Stimulated activated CD8-positive, alpha-beta memory T cell treated with anti-CD3 and anti-CD28 coated beads, Interleukin-2, amount 100 ng/mL, for 1 hour (primary cell): ENCODE measurements around the gene POLR3A.

ENCODE experiments used
- DNase-seq, 2 donors: peaks; one replicate each; pipeline ENCODE4 v3.0.0-alpha.2; 2020; ENCODE audit warnings: low read depth in 2 of 2

POLR3A gene

DNA sequence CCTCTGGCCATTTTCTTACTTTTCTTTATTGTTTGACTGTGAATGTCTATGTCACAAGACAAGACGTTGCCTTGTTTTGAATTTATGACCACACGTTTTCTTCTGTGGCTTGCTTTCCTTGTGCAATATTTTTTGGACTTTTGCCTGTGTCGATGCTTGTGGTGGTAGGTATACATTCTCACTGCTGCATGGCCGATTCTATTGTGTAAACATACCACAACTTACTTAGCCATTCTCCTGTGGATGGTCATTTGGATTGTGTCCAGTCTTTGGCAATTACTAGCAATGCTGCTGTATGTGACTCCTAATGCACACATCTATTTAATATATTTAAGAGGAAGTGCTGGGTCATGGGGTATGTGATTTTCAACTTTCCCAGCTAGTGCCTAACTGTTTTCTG is 84.8 kb downstream of the POLR3A start:
- no peak for DNase-seq

DNA sequence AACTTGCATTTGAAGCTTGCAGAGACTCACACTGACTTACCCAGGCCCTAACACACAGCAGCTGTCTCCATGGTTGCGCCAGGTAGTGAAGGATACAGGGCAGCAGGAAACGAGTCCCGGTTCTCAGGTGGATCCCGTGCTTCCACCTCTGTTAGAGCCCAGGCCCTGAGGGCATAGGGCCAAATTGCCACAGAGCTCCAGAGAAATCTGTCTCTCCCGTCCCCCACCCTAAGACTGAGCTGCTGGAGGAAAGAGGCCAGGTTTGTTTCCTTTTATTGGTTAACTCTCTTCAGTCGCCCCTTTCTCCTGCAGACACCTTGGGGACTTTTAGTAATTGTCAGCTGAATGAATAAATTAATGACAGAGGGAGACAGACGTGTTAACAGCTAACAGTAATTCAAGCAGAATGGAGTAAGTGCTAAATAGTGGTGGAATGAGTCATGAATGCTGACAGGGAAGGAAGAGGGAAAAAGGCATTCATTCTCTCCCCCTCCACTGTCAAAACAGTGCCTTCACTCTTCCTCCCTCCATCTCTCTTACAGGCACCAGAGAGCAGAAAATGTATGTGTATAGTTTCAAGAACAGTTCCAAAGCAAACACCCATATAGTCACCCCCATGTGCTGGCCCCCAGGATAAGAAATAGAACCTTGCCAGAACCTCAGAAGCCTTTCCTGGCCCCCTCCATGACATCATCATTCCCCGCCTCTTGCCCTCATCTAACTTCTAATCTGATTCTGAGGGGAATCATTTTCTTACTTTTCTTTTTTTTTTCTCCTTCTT is 86.0 kb downstream of the POLR3A start:
- no peak for DNase-seq

DNA sequence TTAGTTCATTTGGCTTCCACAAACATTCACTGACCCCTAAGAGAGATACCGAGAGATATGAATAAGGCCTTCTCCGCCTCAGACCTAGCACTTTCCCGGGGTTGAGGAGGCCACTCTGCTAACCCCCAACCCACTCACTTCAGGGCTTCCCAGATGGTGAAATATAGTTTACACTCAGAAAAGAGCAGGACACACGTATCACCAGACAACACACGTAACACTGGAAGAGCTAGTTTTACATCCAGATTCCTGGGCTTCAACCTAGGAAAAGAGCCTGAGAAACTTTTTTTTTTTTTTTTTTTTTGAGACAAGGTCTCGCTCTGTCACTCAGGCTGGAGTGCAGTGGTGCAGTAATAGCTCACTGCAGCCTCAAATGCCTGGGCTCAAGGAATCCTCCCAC is 87.5 kb downstream of the POLR3A start:
- no peak for DNase-seq

DNA sequence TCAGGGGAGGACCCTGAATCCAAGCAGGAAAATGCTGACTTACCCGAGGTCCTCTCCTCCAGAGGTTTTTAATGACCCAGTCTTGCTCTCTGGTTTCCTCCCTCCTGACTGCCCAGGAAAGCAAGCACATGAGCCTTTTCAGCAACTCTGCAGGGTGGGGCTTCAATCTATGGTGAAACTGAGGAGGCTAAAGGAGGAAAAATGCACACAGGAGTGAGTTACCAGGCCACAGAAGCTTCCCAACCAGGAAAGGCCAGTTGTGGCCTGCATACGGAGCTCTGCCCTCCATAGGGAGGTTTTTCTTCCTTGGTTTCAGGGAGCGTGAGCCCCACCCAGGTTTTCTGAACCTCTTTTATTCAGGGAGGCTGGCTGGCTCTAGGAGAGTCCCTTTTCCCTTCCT is 88.7 kb downstream of the POLR3A start:
- no peak for DNase-seq

DNA sequence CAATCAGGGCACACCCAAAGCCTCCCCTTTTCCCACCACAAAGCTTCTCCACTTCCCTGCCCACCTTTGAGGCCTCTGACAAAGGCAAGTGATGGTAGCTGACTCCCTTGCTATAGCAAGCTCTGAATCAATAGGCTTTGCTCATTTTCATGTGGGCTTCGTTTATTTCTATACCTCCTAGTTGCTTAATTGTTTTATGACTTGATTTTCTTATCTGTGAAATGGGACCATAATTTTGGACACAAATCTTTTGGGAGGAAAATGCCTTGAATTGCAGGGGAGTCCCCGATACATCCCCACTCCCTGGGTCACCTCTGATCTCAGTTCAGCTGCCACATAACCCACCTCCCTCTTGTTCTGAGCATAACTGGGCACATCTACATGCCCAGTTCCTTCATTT is 89.1 kb downstream of the POLR3A start:
- DNase-seq: no peak

DNA sequence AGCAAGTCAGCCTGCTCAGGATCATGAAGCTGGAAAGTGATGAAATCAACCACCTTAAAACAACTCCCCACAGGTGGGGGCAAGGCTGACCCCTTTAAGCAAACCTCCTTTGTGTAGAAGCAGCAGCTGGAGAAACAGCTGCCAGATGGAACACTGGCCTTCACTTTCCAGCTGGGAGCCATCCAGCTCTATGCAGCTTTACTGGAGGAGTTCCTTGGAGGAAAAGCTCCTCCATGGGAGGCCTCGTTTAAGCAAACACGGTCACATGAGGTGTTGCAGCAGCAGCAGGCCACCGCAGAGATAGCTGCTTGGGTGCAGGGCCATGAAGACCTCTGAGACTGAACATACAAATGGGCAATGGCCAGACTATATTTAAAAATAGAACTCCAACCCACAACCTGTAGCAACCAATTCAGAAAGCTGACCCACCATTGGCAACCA is 89.7 kb downstream of the POLR3A start:
- DNase-seq: no peak

DNA sequence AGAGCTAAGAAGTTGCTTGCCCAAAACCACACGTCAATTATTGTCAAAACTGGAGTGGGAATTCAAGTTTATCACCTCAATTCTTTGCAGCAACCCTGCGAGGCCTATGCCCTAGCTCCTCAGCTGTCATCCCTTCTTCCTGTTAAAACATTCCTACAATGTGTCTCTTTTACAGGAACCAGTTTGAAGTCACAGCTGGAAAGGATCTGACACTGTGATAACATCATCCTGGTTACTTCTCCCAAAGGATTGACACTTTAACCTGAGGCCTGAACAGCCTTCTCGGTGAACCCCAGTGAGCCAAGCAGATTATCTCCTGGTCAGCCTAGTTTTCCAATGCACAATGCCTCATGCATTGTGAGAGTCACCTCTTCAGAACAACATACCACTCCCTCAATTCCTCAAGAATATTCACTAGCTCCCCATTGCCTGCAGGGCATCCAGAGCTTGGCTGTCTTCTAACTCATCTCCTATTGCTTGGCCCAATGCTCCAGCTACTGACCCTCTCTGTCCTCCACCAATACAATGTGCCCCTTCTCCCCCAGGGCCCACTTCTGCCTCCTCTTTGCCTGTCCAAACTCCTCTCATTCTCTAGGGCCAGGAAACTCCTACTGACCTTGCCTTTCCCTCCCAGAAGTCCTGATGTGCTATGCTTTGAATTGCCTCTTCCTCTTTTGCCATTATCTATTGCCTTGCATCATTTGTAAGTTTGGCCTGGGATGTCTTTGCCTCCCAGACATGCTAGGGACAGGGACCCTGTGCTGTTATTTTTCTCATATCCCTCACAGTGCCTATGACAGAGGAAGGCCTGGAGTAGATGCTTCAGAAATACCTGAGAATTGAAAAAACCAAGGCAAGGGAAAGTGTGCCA is 92.4 kb downstream of the POLR3A start:
- no peak for DNase-seq

DNA sequence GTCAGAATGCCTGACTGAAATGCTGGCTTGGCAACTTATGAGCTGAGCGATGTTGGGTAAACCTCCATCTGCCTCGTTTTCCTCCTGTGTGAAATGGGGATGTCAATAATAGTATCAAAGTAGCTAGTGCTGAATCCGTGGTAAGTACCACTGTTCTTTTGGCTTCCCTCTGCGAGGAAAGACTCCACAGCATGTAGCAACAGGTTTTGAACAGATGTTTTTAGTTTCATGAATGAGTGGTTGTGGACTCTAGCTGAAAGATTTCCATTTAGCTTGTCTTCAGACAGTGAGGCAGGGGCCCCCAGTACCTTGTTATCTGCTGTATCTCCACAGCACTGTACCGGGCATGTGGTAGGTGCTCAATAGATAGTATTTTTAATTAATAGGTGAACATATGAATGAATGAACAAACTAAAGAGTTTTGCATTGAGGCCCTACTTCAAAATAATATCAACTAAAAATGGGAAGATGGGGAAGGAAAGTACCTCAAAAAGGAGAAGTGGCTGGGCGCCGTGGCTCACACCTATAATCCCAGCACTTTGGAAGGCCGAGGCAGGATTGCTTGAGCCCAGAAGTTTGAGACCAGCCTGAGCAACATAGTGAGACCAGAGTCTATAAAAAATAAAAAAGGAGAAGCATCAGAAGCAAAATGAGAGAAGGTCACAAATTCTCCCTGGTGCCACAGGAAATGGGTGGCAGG is 97.1 kb downstream of the POLR3A start:
- DNase-seq: no peak

DNA sequence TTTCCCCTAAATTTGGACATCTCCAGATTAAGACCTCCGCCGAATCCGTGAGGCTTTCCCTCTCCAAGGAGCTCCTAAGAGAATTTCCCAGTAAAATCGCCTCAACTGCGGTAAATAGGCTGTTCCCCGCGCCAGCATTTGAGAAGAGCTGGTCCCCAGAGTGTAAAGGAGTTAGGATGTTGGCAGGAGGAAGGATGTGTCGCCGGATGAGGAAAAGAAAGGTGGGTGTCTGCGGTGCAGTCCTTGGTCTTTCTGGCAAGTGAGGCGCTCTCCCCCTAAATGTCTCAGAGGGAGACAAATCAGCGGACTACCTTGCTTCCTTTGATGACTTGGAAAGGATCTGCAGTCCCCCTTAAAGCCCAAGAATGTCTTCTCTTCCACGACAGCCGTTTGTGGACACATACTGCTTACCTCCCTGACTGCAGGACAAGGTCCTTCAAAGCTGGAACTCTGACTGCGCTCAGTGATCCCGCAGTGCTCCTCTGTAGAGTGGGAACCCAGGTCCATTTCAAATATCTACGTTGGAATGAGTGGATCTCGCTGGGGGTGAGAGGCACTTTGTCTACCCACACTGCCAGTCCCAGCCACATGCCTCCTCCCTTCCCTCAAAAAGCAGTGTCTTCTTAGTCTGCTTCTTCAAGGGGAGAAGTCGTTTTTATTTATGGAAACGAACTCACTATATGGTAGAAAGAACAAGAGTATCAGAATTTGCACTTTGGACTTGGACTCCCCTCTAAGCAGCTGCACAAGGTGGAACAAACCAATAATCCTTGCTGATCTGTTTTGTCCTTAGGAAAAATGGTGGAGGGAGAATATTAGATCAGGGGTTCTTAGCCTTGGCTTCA is 101.7 kb downstream of the POLR3A start:
- no peak for DNase-seq

DNA sequence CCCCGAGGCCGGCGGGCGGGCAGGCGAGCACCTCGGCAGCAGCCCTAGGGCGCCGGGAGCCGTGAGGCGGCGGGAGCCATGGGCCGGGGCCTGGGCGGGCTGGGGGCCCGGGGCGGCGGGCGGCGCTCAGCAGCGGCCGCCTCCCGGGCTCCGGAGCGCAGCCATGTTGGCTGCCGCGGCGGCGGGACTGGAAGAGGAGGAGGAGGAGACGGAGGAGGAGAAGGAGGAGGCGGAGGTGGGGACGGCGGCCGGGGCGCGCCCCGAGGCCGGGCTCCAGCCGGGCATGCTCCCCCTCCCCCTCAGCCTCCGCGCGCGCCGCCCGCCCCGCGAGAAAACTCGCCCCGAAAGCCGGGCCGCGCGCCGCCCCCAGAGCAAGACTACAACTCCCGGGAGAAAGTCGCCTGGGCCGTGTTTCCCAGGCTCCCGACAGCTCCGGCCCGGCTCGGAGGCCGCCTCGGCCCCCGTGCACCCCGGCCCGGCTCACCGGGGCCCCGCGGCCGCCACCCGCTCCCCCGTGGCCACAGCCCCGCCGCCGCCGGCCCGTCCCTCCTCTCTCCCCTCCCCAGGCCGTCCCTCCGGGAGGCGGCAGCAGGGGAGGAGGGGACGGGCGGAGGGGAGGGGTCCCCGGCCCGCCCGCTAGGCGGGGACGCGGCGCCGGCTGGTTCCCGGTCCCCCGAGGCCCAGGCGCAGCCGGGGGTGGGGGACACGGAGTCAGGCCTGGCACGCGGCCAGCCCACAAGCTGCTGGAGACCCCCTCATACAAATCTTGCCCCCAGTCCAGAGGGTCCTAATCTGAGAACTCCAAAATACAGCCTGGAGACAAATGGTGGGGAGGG is 102.5 kb downstream of the POLR3A start, which contains the start of gene DLG5:
TSS of gene DLG5 (minus strand) at position 190 of the 836 bp plus-strand sequence. CDS start 235 bp downstream, outside the sequence.
- DNase-seq: no peak

DNA sequence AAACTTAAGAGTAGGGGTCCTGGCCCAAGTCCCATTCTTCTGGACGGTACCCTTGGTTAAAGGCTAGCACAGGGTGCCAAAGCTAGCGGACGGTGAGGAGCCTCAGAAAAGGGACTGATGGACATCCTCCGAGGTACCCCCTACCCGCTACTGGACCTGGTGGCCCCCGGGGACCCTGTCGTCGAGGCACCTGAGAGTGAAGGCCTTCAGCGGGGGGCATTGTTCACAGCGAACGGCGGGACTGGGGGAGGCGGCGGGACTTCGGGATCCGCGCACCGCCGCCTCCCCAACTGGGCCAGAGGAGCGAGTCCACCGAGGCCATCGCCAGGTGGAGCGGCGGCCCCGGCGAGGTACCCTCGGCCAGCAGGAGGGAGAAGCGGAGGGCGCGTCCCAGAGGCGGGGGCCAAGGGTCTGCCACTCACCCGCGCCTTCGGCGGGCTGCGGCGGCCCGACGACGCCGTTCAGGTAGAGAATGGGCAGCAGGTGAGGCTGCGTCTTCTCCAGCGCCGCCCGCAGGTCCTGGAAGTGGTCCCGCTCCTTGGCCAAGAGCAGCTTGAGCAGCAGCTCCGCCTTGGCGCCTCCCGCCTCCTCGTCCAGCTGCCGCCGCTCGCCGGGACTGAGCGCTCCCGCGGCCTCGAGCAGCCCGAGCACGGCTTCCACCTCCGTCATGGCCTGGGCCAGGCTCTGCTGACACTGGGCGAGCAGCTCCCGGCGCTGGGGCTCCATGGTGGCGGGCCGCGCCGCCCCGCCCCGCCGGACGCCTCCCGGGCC is 103.3 kb downstream of the POLR3A start:
- DNase-seq: no peak

DNA sequence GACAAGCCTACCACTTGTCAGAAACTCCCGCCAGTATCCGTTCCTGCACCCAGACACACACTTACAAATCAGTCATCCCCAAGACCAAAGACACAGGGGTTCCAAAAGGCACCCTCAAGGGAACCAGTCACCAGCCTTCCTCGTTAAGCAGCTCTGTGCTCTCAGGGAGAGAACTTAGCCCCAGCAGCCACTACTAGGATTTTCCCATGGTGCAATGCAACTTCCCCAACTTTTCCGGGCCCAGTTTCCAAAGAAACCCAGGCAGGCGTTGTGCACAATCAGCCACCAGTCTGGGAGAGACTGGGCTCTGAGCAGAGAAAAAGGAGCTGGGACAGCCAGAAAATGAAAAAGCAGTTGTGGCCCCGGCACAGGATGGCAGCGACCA is 103.9 kb downstream of the POLR3A start:
- no peak for DNase-seq

DNA sequence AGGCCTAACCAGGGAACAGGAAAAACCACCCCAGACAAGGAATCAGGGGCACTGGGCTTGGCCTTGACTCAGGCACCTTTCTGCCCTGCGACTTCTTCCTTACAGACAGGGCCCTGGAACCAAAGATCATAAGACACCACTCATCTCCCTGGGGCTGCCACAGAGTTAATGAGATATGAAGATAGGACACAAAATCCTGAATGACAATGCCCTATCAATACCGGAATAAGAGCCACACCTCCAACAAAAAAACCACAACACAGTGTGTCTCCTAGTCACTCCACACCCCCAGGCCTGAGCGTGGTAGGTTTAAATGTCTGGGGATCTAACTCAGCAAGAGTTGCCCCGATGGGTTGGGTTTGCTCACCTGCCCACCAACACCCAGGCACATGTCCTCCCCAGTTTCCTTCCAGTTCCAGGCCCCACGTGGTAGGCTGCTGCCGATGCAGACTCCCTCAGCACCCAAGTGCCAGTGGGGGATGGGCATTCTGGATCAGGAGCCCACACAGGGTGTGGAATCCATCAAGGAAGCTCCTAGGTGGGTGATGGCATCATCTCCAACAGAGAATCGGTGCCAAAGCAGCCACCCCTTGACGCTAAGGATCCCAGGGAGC is 106.6 kb downstream of the POLR3A start:
- DNase-seq: no peak

DNA sequence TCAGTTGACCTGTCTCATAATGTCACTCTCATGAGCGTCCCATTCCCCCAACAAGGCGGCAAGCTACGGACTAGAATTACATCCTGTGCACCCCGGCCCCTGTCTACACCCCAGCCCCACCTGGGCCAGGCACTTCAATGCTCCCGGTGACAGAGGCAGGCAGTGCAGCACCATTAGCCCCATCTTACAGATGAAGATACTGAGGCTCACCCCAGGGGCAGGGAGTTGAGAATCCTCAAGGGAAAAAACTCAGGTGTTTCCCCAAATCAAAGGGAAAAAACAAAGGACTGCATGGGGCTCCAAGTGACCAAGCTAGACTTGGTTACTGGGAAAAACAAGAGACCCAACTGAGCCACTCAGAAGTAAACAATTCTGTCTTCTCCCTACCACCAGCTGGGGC is 107.3 kb downstream of the POLR3A start:
- DNase-seq: no peak

DNA sequence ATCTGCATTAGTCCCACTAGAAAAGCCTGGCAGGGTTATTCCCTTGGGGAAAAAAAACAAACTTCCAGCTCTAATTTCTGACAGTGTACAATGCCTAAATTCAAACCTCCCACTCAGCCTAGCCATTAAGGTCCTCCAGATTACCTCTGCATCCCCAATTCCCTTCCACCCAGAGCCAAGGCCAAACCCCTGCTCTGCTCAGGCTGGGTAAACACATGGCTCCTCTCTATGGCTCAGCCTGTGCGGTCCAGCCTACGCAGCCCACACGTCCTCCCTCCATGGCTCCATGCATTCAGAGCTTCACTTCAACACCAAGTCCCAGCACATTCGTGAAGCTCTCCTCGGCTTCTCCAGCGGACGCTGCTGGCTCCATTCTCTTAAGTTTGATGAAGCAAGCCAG is 107.9 kb downstream of the POLR3A start:
- no peak for DNase-seq

DNA sequence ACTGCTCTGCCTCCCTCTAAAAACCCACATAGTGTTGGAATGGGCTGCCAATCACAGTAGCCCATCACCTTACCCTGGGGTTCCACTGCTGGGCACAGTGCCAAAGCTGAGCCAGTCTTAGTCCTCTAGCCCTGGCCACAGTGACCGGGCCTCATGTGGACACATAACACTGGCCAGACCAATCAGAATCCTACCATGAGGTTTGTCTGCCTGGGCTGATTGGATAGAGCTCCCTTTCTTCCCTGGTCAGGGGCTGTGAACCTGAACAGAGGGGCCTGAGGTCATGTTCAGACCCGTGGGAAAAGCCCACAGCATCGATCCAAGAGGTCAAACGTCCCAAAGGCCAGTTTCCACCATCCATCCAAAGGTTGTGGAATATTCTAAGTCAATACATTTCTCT is 108.8 kb downstream of the POLR3A start:
- DNase-seq: no peak

DNA sequence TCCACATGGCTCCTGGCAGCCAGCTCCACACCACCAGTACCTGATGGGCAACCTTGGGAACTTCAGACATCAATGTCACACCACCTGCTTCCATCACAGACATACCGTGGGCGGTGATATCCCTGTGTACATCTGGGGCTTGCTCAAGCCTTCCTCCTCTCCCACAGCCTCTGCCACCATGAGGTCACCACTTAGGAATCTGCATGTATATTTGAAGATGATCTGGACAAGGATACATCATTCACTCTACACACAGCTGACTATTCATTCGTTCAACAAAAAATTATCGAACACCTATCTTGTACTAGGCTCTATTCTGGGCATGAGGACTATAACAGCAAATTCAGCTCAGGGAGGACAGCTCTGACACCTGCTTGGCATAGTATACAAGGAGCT is 109.6 kb downstream of the POLR3A start:
- DNase-seq: no peak
